BLaER1 (cell line): ENCODE data around the gene OLFML3.

ENCODE experiments used
- H3K27ac ChIP-seq: shearing (Covaris generic); formaldehyde crosslinking; 2 replicates; pipeline ENCODE4 v1.8.1; 2022
- H3K27me3 ChIP-seq: shearing (Covaris generic); formaldehyde crosslinking; 2 replicates; pipeline ENCODE4 v1.8.1; 2022
- H3K36me3 ChIP-seq: shearing (Covaris generic); formaldehyde crosslinking; 2 replicates; pipeline ENCODE4 v1.8.1; 2022
- H3K4me1 ChIP-seq: shearing (Covaris generic); formaldehyde crosslinking; 2 replicates; pipeline ENCODE4 v1.8.1; 2022
- H3K4me2 ChIP-seq: shearing (Covaris generic); formaldehyde crosslinking; 2 replicates; pipeline ENCODE4 v1.8.1; 2022
- H3K4me3 ChIP-seq: shearing (Covaris generic); formaldehyde crosslinking; 2 replicates; pipeline ENCODE4 v1.8.1; 2022
- H3K9ac ChIP-seq: shearing (Covaris generic); formaldehyde crosslinking; 2 replicates; pipeline ENCODE4 v1.8.1; 2022
- H3K9me3 ChIP-seq: shearing (Covaris generic); formaldehyde crosslinking; 2 replicates; pipeline ENCODE4 v1.8.1; 2022
- H4K20me1 ChIP-seq: shearing (Covaris generic); formaldehyde crosslinking; 2 replicates; pipeline ENCODE4 v1.8.1; 2022
- Cebpa-rat ChIP-seq: shearing (Covaris generic); IDR thresholded peaks from 2 replicates; pipeline ENCODE4 v1.8.1; 2022

OLFML3 gene

GRCh38 chr1:113937146-113937545 is 42.1 kb upstream of the OLFML3 start:
- Histone ChIP-seq H3K4me3 (no peak overlapping the region), H3K27ac (no peak overlapping the region), H4K20me1 (peaks cover 93% of the 10 kb centered on the region), H3K9ac (no peak overlapping the region), H3K36me3 (peaks cover 25% of the 10 kb centered on the region), H3K9me3 (0 out of 2 replicates have a peak, but pooled peaks cover 3% of the 10 kb centered on the region), H3K27me3 (no peaks in the 10 kb centered on the region), H3K4me2 (peak overlapping the region; percentile 47), H3K4me1 (peaks cover 71% of the 10 kb centered on the region)
- no peak for TF ChIP-seq Cebpa-rat

GRCh38 chr1:113938192-113938591 is 41.1 kb upstream of the OLFML3 start:
- Histone ChIP-seq H3K36me3 (peaks cover 31% of the 10 kb centered on the region), H3K27me3 (no peaks in the 10 kb centered on the region), H3K4me2 (0 out of 2 replicates have a peak overlapping the region, but pooled peaks have one; percentile 47), H3K27ac (no peak overlapping the region), H4K20me1 (peaks cover 82% of the 10 kb centered on the region), H3K4me3 (no peak overlapping the region), H3K9ac (no peak overlapping the region), H3K9me3 (peaks cover 6% of the 10 kb centered on the region), H3K4me1 (peaks cover 60% of the 10 kb centered on the region)
- TF ChIP-seq Cebpa-rat, result no peak

- peak overlapping the region; percentile 74 for H3K4me2 ChIP-seq
- peak overlapping the region; percentile 43; the same call in 1 of the 2 replicates for H3K9ac ChIP-seq
- TF ChIP-seq Cebpa-rat, result no peak
- no peaks in the 10 kb centered on the region for H3K27me3 ChIP-seq
- peaks cover 54% of the 10 kb centered on the region for H3K4me1 ChIP-seq
- no peak overlapping the region for H3K4me3 ChIP-seq
- peaks cover 27% of the 10 kb centered on the region for H3K9me3 ChIP-seq
- peaks cover 60% of the 10 kb centered on the region for H4K20me1 ChIP-seq
- peak overlapping the region; percentile 23; the same call in 1 of the 2 replicates for H3K27ac ChIP-seq
- peaks cover 50% of the 10 kb centered on the region for H3K36me3 ChIP-seq
These were observed 38.7 kb upstream of the OLFML3 start for GRCh38 chr1:113940365-113941244.

GRCh38 chr1:113941245-113941559 is 38.1 kb upstream of the OLFML3 start:
- Histone ChIP-seq H3K4me2 (no peak overlapping the region), H3K4me3 (no peak overlapping the region), H3K27me3 (no peaks in the 10 kb centered on the region), H3K9me3 (peaks cover 28% of the 10 kb centered on the region), H3K36me3 (peaks cover 50% of the 10 kb centered on the region), H4K20me1 (peaks cover 60% of the 10 kb centered on the region), H3K4me1 (peaks cover 60% of the 10 kb centered on the region), H3K27ac (no peak overlapping the region), H3K9ac (no peak overlapping the region)
- no peak for TF ChIP-seq Cebpa-rat

GRCh38 chr1:113942527-113942926 is 36.7 kb upstream of the OLFML3 start:
- H3K9ac ChIP-seq, result no peak overlapping the region
- H3K4me2 ChIP-seq, result no peak overlapping the region
- H3K36me3 ChIP-seq, result peaks cover 50% of the 10 kb centered on the region
- TF ChIP-seq Cebpa-rat, result no peak
- H3K27me3 ChIP-seq, result no peaks in the 10 kb centered on the region
- peaks cover 60% of the 10 kb centered on the region for H4K20me1 ChIP-seq
- H3K9me3 ChIP-seq, result peaks cover 28% of the 10 kb centered on the region
- no peak overlapping the region for H3K4me3 ChIP-seq
- H3K27ac ChIP-seq, result no peak overlapping the region
- peaks cover 60% of the 10 kb centered on the region for H3K4me1 ChIP-seq

- peaks cover 52% of the 10 kb centered on the region for H3K36me3 ChIP-seq
- H3K9ac ChIP-seq, result no peak overlapping the region
- H3K9me3 ChIP-seq, result peaks cover 28% of the 10 kb centered on the region
- H3K27ac ChIP-seq, result no peak overlapping the region
- H3K4me3 ChIP-seq, result no peak overlapping the region
- no peaks in the 10 kb centered on the region for H3K27me3 ChIP-seq
- TF ChIP-seq Cebpa-rat, result no peak
- H3K4me2 ChIP-seq, result no peak overlapping the region
- H4K20me1 ChIP-seq, result peaks cover 60% of the 10 kb centered on the region
- H3K4me1 ChIP-seq, result peaks cover 56% of the 10 kb centered on the region
These were observed 36.1 kb upstream of the OLFML3 start for GRCh38 chr1:113943028-113943811.

- Histone ChIP-seq H3K9ac (no peak overlapping the region), H3K4me2 (peak overlapping the region; percentile 60; the same call in 1 of the 2 replicates), H3K4me1 (peaks cover 35% of the 10 kb centered on the region), H3K27me3 (no peaks in the 10 kb centered on the region), H3K36me3 (peaks cover 57% of the 10 kb centered on the region), H4K20me1 (peaks cover 57% of the 10 kb centered on the region), H3K9me3 (peaks cover 28% of the 10 kb centered on the region), H3K27ac (no peak overlapping the region), H3K4me3 (no peak overlapping the region)
- TF ChIP-seq Cebpa-rat, result no peak
These were observed 33.9 kb upstream of the OLFML3 start for GRCh38 chr1:113945329-113945728.

GRCh38 chr1:113946112-113946511 is 33.2 kb upstream of the OLFML3 start:
- Histone ChIP-seq H3K27ac (no peak overlapping the region), H3K4me1 (peaks cover 28% of the 10 kb centered on the region), H3K36me3 (peaks cover 54% of the 10 kb centered on the region), H3K9ac (peak overlapping the region; percentile 37; the same call in 1 of the 2 replicates), H3K9me3 (peaks cover 28% of the 10 kb centered on the region), H3K27me3 (no peaks in the 10 kb centered on the region), H3K4me2 (peak overlapping the region; percentile 60), H4K20me1 (peaks cover 55% of the 10 kb centered on the region), H3K4me3 (no peak overlapping the region)
- no peak for TF ChIP-seq Cebpa-rat

- TF ChIP-seq Cebpa-rat, result no peak
- Histone ChIP-seq H3K4me2 (peak overlapping the region; percentile 60), H3K27me3 (no peaks in the 10 kb centered on the region), H3K9ac (no peak overlapping the region), H3K9me3 (peaks cover 28% of the 10 kb centered on the region), H3K4me1 (peaks cover 25% of the 10 kb centered on the region), H3K27ac (peak overlapping the region; percentile 4; the same call in 1 of the 2 replicates), H3K4me3 (no peak overlapping the region), H4K20me1 (peaks cover 59% of the 10 kb centered on the region), H3K36me3 (peaks cover 47% of the 10 kb centered on the region)
These were observed 32.4 kb upstream of the OLFML3 start for GRCh38 chr1:113946678-113947387.
